ENCODE measurements around the gene FAM131B. TPM values are rescaled to one million over a fixed set of nuclear protein-coding genes. Genes with fewer than 3 reads are reported as not detected.

The FAM131B gene
- total and polyA plus RNA-seq, 9 of the 15 experiments (the other 6 are each of a cell fraction or from before 2014, with no cell fraction given) = 0.03 to 0.04 TPM; not detected in 7

DNA sequence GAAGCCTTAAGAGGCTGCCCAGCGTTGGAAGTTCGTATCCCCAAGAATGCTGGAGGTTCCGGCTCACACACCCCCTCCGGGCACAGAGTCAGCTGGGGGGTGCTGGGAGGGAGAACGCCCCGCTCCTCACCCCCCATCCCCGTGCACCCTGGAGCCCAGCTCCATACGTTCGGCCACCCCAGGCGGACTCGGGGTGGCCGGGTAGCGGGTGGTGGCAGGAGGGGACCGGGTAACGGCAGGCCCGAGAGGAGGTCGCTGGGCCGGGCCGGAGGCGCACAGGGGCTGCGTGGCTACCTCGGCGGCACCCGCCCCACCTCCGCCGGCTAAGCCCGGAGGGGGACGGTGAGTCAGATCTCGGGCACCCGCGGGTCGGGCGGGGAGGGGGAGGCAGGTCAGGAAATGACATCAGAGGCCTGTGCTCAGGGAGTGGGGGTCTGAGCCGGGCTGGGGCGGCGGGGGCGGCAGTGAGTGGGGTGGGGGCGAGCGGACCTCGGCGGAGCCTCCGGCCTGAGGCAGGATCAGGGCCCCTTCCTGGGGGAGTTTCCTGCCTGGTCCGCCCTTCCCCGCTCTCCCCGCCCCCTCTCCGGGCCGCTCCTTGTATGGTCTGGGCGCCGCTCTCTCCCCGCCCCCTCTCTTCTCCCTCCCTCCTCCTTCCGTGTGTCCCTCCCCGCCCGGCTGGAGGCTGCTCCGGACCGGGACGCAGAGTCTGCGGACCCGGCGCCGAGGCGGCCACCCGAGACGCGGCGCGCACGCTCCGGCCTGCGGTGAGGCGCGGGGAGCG, 18.3 kb upstream of the FAM131B start, which contains the start of gene ZYX (continued):
- TF ChIP-seq, protein P1, sequence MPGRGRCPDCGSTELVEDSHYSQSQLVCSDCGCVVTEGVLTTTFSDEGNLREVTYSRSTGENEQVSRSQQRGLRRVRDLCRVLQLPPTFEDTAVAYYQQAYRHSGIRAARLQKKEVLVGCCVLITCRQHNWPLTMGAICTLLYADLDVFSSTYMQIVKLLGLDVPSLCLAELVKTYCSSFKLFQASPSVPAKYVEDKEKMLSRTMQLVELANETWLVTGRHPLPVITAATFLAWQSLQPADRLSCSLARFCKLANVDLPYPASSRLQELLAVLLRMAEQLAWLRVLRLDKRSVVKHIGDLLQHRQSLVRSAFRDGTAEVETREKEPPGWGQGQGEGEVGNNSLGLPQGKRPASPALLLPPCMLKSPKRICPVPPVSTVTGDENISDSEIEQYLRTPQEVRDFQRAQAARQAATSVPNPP (IDR thresholded peaks at IDR 0.05; ENCODE audit: borderline replicate concordance, insufficient read depth, insufficient read length) = no peak
- TF ChIP-seq FOSL1 (tag; conservative IDR thresholded peaks at IDR 0.05) (peak; percentile 96), OTX1 (CRISPR knock-in tag; IDR thresholded peaks at IDR 0.05) (no peak; the same call in 1 of the 2 replicates), CREB1 (IDR thresholded peaks at IDR 0.05) (peak; percentile 83), CREB1 (CRISPR knock-in tag; IDR thresholded peaks at IDR 0.05) (peak; percentile 81), HOXB6 (CRISPR knock-in tag; IDR thresholded peaks at IDR 0.05; ENCODE audit: borderline replicate concordance) (no peak; the same call in 1 of the 2 replicates), NR3C1 (CRISPR knock-in tag; IDR thresholded peaks at IDR 0.05) (0 out of 2 replicates have a peak, but pooled peaks have one; percentile 42), SP1 (CRISPR knock-in tag; IDR thresholded peaks at IDR 0.05) (no peak; the same call in none of the 2 replicates), SMAD4 (CRISPR knock-in tag; conservative IDR thresholded peaks at IDR 0.05) (no peak)
- TF ChIP-seq, protein P2, sequence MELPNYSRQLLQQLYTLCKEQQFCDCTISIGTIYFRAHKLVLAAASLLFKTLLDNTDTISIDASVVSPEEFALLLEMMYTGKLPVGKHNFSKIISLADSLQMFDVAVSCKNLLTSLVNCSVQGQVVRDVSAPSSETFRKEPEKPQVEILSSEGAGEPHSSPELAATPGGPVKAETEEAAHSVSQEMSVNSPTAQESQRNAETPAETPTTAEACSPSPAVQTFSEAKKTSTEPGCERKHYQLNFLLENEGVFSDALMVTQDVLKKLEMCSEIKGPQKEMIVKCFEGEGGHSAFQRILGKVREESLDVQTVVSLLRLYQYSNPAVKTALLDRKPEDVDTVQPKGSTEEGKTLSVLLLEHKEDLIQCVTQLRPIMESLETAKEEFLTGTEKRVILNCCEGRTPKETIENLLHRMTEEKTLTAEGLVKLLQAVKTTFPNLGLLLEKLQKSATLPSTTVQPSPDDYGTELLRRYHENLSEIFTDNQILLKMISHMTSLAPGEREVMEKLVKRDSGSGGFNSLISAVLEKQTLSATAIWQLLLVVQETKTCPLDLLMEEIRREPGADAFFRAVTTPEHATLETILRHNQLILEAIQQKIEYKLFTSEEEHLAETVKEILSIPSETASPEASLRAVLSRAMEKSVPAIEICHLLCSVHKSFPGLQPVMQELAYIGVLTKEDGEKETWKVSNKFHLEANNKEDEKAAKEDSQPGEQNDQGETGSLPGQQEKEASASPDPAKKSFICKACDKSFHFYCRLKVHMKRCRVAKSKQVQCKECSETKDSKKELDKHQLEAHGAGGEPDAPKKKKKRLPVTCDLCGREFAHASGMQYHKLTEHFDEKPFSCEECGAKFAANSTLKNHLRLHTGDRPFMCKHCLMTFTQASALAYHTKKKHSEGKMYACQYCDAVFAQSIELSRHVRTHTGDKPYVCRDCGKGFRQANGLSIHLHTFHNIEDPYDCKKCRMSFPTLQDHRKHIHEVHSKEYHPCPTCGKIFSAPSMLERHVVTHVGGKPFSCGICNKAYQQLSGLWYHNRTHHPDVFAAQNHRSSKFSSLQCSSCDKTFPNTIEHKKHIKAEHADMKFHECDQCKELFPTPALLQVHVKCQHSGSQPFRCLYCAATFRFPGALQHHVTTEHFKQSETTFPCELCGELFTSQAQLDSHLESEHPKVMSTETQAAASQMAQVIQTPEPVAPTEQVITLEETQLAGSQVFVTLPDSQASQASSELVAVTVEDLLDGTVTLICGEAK (IDR thresholded peaks at IDR 0.05) = peak; percentile 48
- TF ChIP-seq, protein P2 (CRISPR knock-in tag; IDR thresholded peaks at IDR 0.05) = no peak
- TF ChIP-seq, protein P3, sequence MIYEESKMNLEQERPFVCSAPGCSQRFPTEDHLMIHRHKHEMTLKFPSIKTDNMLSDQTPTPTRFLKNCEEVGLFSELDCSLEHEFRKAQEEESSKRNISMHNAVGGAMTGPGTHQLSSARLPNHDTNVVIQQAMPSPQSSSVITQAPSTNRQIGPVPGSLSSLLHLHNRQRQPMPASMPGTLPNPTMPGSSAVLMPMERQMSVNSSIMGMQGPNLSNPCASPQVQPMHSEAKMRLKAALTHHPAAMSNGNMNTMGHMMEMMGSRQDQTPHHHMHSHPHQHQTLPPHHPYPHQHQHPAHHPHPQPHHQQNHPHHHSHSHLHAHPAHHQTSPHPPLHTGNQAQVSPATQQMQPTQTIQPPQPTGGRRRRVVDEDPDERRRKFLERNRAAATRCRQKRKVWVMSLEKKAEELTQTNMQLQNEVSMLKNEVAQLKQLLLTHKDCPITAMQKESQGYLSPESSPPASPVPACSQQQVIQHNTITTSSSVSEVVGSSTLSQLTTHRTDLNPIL (CRISPR knock-in tag; IDR thresholded peaks at IDR 0.05) = no peak
